Mesenchymal stem cell (in vitro differentiated cells and primary cell): ENCODE results near the gene SLC4A5.
A peak's percentile ranks its signal among the peaks of the same experiment; 100 is the strongest.

Experiments
- DNase-seq: peaks from one replicate; pipeline ENCODE4 v3.0.0-alpha.2; 2013
- H2AFZ ChIP-seq: one replicate; pipeline ENCODE4 v1.6.1; 2013; ENCODE audit warnings: low read depth, mild to moderate bottlenecking, control low read depth, inconsistent platforms, low read length, moderate library complexity
- H2AK5ac ChIP-seq: 2 replicates; pipeline ENCODE4 v1.6.1; 2013; ENCODE audit warnings: low read length, moderate library complexity, mild to moderate bottlenecking, inconsistent platforms; ENCODE audit not compliant: severe bottlenecking
- H2BK120ac ChIP-seq: one replicate; pipeline ENCODE4 v1.6.1; 2013; ENCODE audit warnings: low read depth, mild to moderate bottlenecking, inconsistent platforms, low read length, moderate library complexity
- H2BK12ac ChIP-seq, 2 experiments: one replicate each; pipeline ENCODE4 v1.6.1; 2013; ENCODE audit warnings: inconsistent platforms in 2 of 2, low read length in 2 of 2, mild to moderate bottlenecking in 2 of 2, moderate library complexity in 2 of 2, control low read depth in 1 of 2
- H2BK15ac ChIP-seq: one replicate; pipeline ENCODE4 v1.6.1; 2013; ENCODE audit warnings: mild to moderate bottlenecking, low read depth, inconsistent platforms; ENCODE audit not compliant: poor library complexity, severe bottlenecking
- H2BK5ac ChIP-seq: 2 replicates; pipeline ENCODE4 v1.6.1; 2013; ENCODE audit warnings: low read depth, mild to moderate bottlenecking, low read length, control low read depth, inconsistent platforms; ENCODE audit not compliant: poor library complexity, severe bottlenecking
- H3K14ac ChIP-seq, 2 experiments: one replicate each; pipeline ENCODE4 v1.6.1; 2013; ENCODE audit warnings: inconsistent platforms in 2 of 2, low read length in 2 of 2, control low read depth in 1 of 2, mild to moderate bottlenecking in 1 of 2, moderate library complexity in 1 of 2
- H3K18ac ChIP-seq, 2 experiments: one replicate each; pipeline ENCODE4 v1.6.1; 2013; ENCODE audit warnings: inconsistent platforms in 2 of 2, low read length in 2 of 2, control low read depth in 1 of 2, low read depth in 1 of 2, mild to moderate bottlenecking in 1 of 2
- H3K23ac ChIP-seq, 2 experiments: one replicate each; pipeline ENCODE4 v1.6.1; 2013; ENCODE audit warnings: inconsistent platforms in 2 of 2, low read length in 2 of 2, mild to moderate bottlenecking in 2 of 2, moderate library complexity in 2 of 2, control low read depth in 1 of 2
- H3K27ac ChIP-seq: 2 replicates; pipeline ENCODE4 v1.5.1; 2013; ENCODE audit warnings: mild to moderate bottlenecking, moderate library complexity, low read length, control low read depth, inconsistent platforms; ENCODE audit not compliant: poor library complexity, severe bottlenecking
- H3K27me3 ChIP-seq, 2 experiments: 2 replicates each; pipeline versions ENCODE4 v1.6.1 to v1.7.0; 2013; ENCODE audit warnings: low read length in 2 of 2, mild to moderate bottlenecking in 2 of 2, moderate library complexity in 2 of 2, control low read depth in 1 of 2, inconsistent platforms in 1 of 2; ENCODE audit not compliant: control insufficient read depth in 1 of 2, insufficient read depth in 1 of 2
- H3K36me3 ChIP-seq, 2 experiments: 2 replicates each; pipeline versions ENCODE4 v1.6.1 to v1.7.0; 2013; ENCODE audit warnings: low read length in 2 of 2, control low read depth in 1 of 2, inconsistent platforms in 1 of 2, low read depth in 1 of 2, mild to moderate bottlenecking in 1 of 2; ENCODE audit not compliant: insufficient read depth in 2 of 2, control insufficient read depth in 1 of 2
- H3K4ac ChIP-seq, 2 experiments: one replicate each; pipeline ENCODE4 v1.6.1; 2013; ENCODE audit warnings: inconsistent platforms in 2 of 2, low read length in 2 of 2, mild to moderate bottlenecking in 2 of 2, moderate library complexity in 2 of 2, control low read depth in 1 of 2, low read depth in 1 of 2
- H3K4me1 ChIP-seq: 2 replicates; pipeline ENCODE4 v1.6.1; 2013; ENCODE audit warnings: low read depth, low read length, control low read depth; ENCODE audit not compliant: control insufficient read depth, insufficient read depth
- H3K4me2 ChIP-seq: 2 replicates; pipeline ENCODE4 v1.6.1; 2013; ENCODE audit warnings: low read length, mild to moderate bottlenecking, inconsistent platforms; ENCODE audit not compliant: poor library complexity, severe bottlenecking
- H3K4me3 ChIP-seq, 2 experiments: 2 replicates each; pipeline versions ENCODE4 v1.5.1 to v1.7.0; 2013; ENCODE audit warnings: low read length in 2 of 2, mild to moderate bottlenecking in 2 of 2, control low read depth in 1 of 2, low read depth in 1 of 2; ENCODE audit not compliant: insufficient read depth in 1 of 2
- H3K79me1 ChIP-seq: replicated peaks from 2 replicates; pipeline ENCODE4 v1.6.1; 2013; ENCODE audit warnings: mild to moderate bottlenecking, control low read depth, low read length, inconsistent platforms; ENCODE audit not compliant: poor library complexity, severe bottlenecking
- H3K9ac ChIP-seq: 2 replicates; pipeline ENCODE4 v1.7.0; 2013; ENCODE audit warnings: mild to moderate bottlenecking, low read length, moderate library complexity
- H3K9me3 ChIP-seq: 2 replicates; pipeline ENCODE4 v1.7.0; 2013; ENCODE audit warnings: mild to moderate bottlenecking, low read length; ENCODE audit not compliant: control insufficient read depth
- H4K8ac ChIP-seq: one replicate; pipeline ENCODE4 v1.6.1; 2013; ENCODE audit warnings: inconsistent platforms, mild to moderate bottlenecking, low read length, moderate library complexity
- H4K91ac ChIP-seq: one replicate; pipeline ENCODE4 v1.6.1; 2013; ENCODE audit warnings: mild to moderate bottlenecking, low read length, inconsistent platforms
- WGBS: methylation state at CpG from one replicate; pipeline ENCODE4 v1.1.7; 2013; ENCODE audit warnings: mixed read lengths; 5-methylcytosine and 5-hydroxymethylcytosine counted together

The SLC4A5 gene

DNA sequence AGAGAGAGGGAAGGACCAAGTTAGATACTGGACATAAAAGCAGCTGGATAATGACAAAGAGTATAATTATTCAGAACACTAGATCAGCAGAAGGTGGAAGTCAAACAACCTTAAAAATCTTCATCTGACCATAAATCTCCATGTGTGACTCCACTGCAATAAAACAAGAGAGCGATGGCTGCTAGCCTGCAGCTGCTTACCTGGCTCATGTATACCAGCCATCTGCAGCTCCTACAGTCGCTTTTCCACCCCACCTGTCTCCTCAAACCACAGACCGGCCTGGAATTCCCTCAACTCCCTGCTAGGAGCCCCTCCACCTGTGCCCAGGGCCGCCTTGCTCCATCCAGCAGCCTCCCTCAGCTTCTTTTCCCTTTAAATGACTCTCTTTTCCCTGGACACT, 64.5 kb downstream of the SLC4A5 start:
- H3K27ac ChIP-seq = no peak overlapping the region
- H2AK5ac ChIP-seq = no peak overlapping the region
- H3K4ac ChIP-seq = no peak overlapping the region
- no peak overlapping the region for H4K91ac ChIP-seq
- no peaks in the 10 kb centered on the region for H3K36me3 ChIP-seq
- peaks cover 16 to 54% of the 10 kb centered on the region in 2 experiments for H3K27me3 ChIP-seq
- H3K23ac ChIP-seq = no peak overlapping the region
- no peak overlapping the region for H2BK15ac ChIP-seq
- H3K14ac ChIP-seq = no peak overlapping the region
- no peak overlapping the region for H3K18ac ChIP-seq
- no peaks in the 10 kb centered on the region for H3K9me3 ChIP-seq
- H2BK12ac ChIP-seq = no peak overlapping the region
- 73% methylated on average over 4 of the region's 4 CpGs for WGBS
- no peak overlapping the region for H2AFZ ChIP-seq
- no peak overlapping the region for H3K9ac ChIP-seq
- H4K8ac ChIP-seq = no peak overlapping the region
- no peak overlapping the region for H2BK5ac ChIP-seq
- H2BK120ac ChIP-seq = no peak overlapping the region
- H3K4me3 ChIP-seq = no peak overlapping the region
- no peaks in the 10 kb centered on the region for H3K79me1 ChIP-seq
- H3K4me1 ChIP-seq = no peaks in the 10 kb centered on the region
- DNase-seq = no peak
- no peak overlapping the region for H3K4me2 ChIP-seq

DNA sequence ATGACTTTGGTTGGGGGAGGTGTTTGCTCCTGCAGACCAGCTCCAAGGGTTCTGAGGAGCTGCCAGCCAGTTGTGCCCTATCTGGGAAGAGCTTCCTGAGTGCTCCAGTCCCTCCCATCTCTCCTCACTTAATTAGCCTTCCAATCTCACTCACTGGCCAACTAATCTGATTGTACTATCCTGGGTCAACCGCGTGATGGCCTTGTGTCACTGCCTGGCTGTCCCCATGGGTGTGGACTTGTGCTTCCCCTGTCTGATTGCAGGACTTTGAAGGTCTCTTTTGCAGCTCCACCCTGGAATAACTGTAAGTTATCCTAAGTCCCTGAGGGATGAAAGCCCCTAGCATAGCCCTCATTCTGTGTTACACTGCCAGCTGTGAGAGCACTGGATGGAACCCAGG, 65.0 kb downstream of the SLC4A5 start:
- Histone ChIP-seq H3K4ac (no peak overlapping the region), H3K9me3 (no peaks in the 10 kb centered on the region), H3K79me1 (no peaks in the 10 kb centered on the region), H2BK15ac (no peak overlapping the region), H3K4me3 (no peak overlapping the region), H3K27me3 (peaks cover 16 to 54% of the 10 kb centered on the region in 2 experiments), H3K4me2 (no peak overlapping the region), H3K14ac (no peak overlapping the region), H3K18ac (no peak overlapping the region), H2BK5ac (no peak overlapping the region), H2BK12ac (no peak overlapping the region), H3K36me3 (no peaks in the 10 kb centered on the region), H2AK5ac (no peak overlapping the region), H2AFZ (no peak overlapping the region), H3K23ac (no peak overlapping the region), H2BK120ac (no peak overlapping the region), H3K4me1 (no peaks in the 10 kb centered on the region), H4K91ac (no peak overlapping the region), H3K27ac (no peak overlapping the region), H3K9ac (no peak overlapping the region), H4K8ac (no peak overlapping the region)
- no peak for DNase-seq
- 69% methylated on average over 2 of the region's 2 CpGs for WGBS

DNA sequence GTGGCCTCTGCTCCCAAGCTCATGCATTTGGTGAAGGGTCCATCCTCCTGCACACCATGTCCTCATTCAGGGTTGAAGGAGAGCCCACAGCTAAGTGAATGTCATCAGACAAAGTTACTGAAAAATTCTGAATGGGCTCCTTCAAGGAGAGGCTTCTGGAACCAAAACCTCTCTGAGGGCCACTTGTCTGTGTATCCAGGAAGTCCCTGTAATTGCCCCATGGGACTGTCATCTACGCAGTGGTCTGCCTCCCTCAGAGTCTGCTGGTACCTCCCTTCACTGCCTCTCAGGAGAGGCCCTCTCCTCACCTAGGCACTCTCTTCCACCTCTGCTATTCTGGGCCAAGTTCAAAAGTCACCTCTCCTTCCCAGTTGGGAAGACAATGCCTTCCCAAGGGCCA, 68.0 kb downstream of the SLC4A5 start:
- H4K8ac ChIP-seq = no peak overlapping the region
- no peak overlapping the region for H4K91ac ChIP-seq
- 68% methylated on average over 1 of the region's 1 CpG for WGBS
- no peak overlapping the region for H3K27ac ChIP-seq
- H2AFZ ChIP-seq = no peak overlapping the region
- H2BK15ac ChIP-seq = no peak overlapping the region
- no peak overlapping the region for H3K18ac ChIP-seq
- no peaks in the 10 kb centered on the region for H3K36me3 ChIP-seq
- H3K23ac ChIP-seq = no peak overlapping the region
- no peak overlapping the region for H3K4me3 ChIP-seq
- no peak overlapping the region for H2AK5ac ChIP-seq
- H3K4me2 ChIP-seq = no peak overlapping the region
- no peaks in the 10 kb centered on the region for H3K9me3 ChIP-seq
- H3K14ac ChIP-seq = peak overlapping the region in 1 of 2 experiments; percentile 5
- no peak overlapping the region for H3K9ac ChIP-seq
- H3K4me1 ChIP-seq = no peaks in the 10 kb centered on the region
- DNase-seq = no peak
- H2BK5ac ChIP-seq = no peak overlapping the region
- no peak overlapping the region for H2BK120ac ChIP-seq
- peaks cover 14 to 56% of the 10 kb centered on the region in 2 experiments for H3K27me3 ChIP-seq
- H3K79me1 ChIP-seq = no peaks in the 10 kb centered on the region
- no peak overlapping the region for H2BK12ac ChIP-seq
- no peak overlapping the region for H3K4ac ChIP-seq

DNA sequence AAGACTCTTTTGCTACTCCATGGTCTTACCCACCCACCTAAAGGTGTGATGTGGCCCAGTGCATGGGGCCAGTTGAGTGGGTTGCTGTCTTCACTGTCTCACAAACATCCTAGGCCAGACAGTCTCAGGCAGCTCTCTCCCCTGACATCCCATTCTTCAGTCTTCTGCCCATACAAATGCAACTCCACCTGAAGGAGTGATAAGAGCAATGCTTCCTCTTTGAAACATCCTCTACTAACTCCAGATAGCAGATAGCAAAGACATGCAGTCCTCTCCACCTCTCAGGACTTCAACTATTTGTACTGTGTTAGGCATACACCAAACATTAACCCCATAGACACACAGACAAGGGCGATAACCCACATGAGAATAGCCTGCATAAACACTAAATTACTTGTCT, 73.5 kb downstream of the SLC4A5 start:
- Histone ChIP-seq H3K4me3 (no peak overlapping the region), H3K79me1 (no peaks in the 10 kb centered on the region), H3K4ac (no peak overlapping the region), H2BK12ac (no peak overlapping the region), H3K14ac (no peak overlapping the region), H4K91ac (no peak overlapping the region), H3K27me3 (peaks cover 0 to 9% of the 10 kb centered on the region in 2 experiments), H3K4me2 (no peak overlapping the region), H2AFZ (no peak overlapping the region), H2BK5ac (no peak overlapping the region), H2BK120ac (no peak overlapping the region), H3K9me3 (no peaks in the 10 kb centered on the region), H3K36me3 (no peaks in the 10 kb centered on the region), H3K23ac (no peak overlapping the region), H2BK15ac (no peak overlapping the region), H3K4me1 (no peaks in the 10 kb centered on the region), H3K27ac (no peak overlapping the region), H3K18ac (no peak overlapping the region), H4K8ac (no peak overlapping the region), H3K9ac (no peak overlapping the region), H2AK5ac (no peak overlapping the region)
- no peak for DNase-seq
- WGBS = 86% methylated on average over 1 of the region's 1 CpG
